Measurements from ENCODE around the gene WIPI1. TPM values are rescaled to one million over a fixed set of nuclear protein-coding genes. Genes with fewer than 3 reads are reported as not detected.

WIPI1 gene
- total RNA-seq, 2 donors from 2014 or later = 54.2 to 58.3 TPM

DNA sequence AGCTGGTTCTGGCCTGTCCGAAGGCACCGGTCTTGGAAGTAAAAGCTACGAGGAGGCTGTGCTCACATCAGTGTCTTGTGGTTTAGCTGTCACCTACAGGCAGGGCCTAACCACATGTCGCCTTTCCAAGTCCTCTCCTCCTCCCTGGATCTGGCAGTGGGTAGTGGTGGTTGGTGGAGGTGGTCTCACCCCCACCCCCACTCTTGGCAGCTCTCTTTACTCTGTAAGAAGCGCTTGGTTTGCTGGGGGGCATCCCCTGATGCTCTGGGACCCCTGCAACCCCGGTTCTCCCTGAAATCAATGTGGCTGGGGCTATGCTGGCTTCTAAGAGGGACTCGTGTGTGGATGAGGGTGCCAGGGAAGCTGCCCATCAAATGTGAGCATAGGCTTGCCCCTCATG lies 68.3 kb downstream of the WIPI1 start:
- Histone ChIP-seq H3K4me1 (ENCODE audit: control insufficient read depth in 1 of 2, low read depth in 2 of 2) (peaks cover 5 to 6% of the 10 kb centered on the region in 2 donors), H3K4me3 (no peak overlapping the region), H3K27ac (no peak overlapping the region), H3K9me3 (no peaks in the 10 kb centered on the region), H3K27me3 (replicated peaks; ENCODE audit: insufficient read depth) (no peaks in the 10 kb centered on the region), H3K36me3 (no peaks in the 10 kb centered on the region)
- DNase-seq (ENCODE audit: low spot score) = no peak
- TF ChIP-seq, protein P1, sequence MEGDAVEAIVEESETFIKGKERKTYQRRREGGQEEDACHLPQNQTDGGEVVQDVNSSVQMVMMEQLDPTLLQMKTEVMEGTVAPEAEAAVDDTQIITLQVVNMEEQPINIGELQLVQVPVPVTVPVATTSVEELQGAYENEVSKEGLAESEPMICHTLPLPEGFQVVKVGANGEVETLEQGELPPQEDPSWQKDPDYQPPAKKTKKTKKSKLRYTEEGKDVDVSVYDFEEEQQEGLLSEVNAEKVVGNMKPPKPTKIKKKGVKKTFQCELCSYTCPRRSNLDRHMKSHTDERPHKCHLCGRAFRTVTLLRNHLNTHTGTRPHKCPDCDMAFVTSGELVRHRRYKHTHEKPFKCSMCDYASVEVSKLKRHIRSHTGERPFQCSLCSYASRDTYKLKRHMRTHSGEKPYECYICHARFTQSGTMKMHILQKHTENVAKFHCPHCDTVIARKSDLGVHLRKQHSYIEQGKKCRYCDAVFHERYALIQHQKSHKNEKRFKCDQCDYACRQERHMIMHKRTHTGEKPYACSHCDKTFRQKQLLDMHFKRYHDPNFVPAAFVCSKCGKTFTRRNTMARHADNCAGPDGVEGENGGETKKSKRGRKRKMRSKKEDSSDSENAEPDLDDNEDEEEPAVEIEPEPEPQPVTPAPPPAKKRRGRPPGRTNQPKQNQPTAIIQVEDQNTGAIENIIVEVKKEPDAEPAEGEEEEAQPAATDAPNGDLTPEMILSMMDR (IDR thresholded peaks at IDR 0.05) = no peak
- no peak for ATAC-seq (ENCODE audit: insufficient number of reproducible peaks, low FRiP score, low read depth)

DNA sequence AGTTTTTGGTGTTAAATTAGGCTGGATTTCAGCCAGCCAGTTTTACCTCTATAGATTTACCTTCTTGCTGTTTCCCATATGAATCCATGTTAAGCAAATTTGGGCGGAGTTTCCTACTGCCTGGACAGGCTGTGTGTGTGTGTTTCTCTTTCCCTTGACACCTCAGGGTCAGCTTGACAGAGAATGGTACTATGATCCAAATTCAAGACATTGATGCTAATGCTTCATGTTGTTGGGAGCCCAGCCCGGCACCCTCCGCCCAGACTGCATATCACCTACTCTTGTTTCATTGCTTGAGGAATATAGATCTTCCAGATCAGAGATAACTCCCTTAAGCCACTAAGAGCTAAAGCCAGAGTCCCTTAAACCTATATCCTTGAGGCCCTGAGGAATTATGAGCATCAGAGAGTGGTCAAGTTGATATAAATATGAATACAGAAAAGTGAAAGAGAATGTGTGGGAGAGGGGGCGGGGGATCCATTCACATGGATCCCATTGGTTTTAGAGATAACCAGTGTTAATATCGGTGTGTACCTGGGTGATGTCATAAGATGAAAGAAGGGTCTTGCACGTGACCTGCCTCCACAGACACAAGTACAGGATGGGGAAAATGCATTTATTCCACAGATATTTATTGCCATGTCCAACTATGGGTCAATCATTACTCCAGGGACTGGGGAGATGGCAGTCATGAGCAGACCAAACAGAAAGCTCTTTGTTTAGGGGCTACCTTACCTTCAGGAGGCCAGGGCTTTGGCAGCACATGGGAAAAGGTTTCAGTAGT lies 69.7 kb downstream of the WIPI1 start:
- ATAC-seq (ENCODE audit: insufficient number of reproducible peaks, low FRiP score, low read depth) (no peak), DNase-seq (ENCODE audit: low spot score) (no peak)
- Histone ChIP-seq H3K4me1 (ENCODE audit: control insufficient read depth in 1 of 2, low read depth in 2 of 2) (peaks cover 5 to 6% of the 10 kb centered on the region in 2 donors), H3K4me3 (no peak overlapping the region), H3K27me3 (replicated peaks; ENCODE audit: insufficient read depth) (no peaks in the 10 kb centered on the region), H3K27ac (no peak overlapping the region), H3K9me3 (no peaks in the 10 kb centered on the region), H3K36me3 (no peaks in the 10 kb centered on the region)
- TF ChIP-seq, protein P1 (IDR thresholded peaks at IDR 0.05) = no peak

DNA sequence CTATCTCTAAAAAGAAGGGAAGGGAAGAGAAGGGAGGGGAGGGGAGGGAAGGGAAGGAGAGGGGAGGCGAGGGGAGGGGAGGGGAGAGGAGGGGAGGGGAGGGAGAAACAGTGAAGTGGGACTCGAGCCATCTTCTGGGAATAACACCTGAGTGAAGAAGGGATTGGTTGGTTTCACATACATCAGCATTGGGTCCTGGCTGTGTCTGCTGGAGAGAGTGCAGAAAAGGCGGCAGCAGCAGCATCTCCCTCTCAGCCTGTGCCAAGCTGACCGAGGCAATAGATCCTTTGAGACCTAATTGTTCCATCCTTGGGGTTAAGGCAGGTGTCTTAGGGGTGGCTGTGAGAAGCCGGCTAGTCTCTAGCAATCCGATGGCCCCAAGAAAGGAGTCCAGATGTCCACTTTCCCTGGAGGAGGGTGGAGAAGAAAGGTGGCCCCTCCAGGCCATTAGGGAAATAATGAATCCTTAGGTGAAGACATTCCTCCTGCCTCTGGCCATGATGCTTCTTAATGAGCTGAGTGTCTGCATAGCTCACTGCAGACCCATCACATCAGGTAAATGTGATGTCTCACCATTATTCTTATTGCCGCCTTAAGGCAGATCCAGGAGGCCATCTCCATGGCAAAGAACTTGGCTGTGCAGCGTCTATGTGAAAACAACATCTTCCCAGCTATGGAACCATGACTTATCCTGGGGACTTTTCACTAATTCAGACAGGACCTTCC lies 71.6 kb downstream of the WIPI1 start:
- Histone ChIP-seq H3K27me3 (replicated peaks; ENCODE audit: insufficient read depth) (no peaks in the 10 kb centered on the region), H3K9me3 (no peaks in the 10 kb centered on the region), H3K36me3 (no peaks in the 10 kb centered on the region), H3K27ac (no peak overlapping the region), H3K4me1 (ENCODE audit: control insufficient read depth in 1 of 2, low read depth in 2 of 2) (peaks cover 5 to 6% of the 10 kb centered on the region in 2 donors), H3K4me3 (no peak overlapping the region)
- ATAC-seq (ENCODE audit: insufficient number of reproducible peaks, low FRiP score, low read depth) (no peak), DNase-seq (ENCODE audit: low spot score) (no peak)
- TF ChIP-seq, protein P1 (IDR thresholded peaks at IDR 0.05) = no peak

DNA sequence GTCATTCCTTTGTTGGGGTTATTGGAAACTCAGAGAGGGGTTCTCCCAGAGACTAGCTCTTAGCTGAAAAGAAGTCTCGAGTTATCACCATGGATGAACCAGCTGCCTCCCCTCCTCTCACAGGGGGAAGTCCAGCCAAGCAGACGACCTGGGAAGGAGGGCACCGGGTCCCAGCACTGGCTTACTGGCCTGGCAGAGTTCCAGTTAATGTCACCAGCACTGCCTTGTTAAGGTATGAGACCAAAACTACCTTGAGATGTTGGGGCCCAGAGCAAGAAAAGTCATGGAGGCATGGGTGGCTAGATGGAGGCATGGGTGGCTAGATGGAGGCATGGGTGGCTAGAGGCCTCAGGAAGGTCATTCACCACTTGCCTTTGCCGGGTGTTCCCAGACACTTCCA lies 72.4 kb downstream of the WIPI1 start:
- no peak for DNase-seq (ENCODE audit: low spot score)
- TF ChIP-seq, protein P1 (IDR thresholded peaks at IDR 0.05) = no peak
- Histone ChIP-seq H3K4me1 (ENCODE audit: control insufficient read depth in 1 of 2, low read depth in 2 of 2) (peaks cover 5 to 6% of the 10 kb centered on the region in 2 donors), H3K9me3 (no peaks in the 10 kb centered on the region), H3K4me3 (no peak overlapping the region), H3K27me3 (replicated peaks; ENCODE audit: insufficient read depth) (no peaks in the 10 kb centered on the region), H3K27ac (no peak overlapping the region), H3K36me3 (no peaks in the 10 kb centered on the region)
- no peak for ATAC-seq (ENCODE audit: insufficient number of reproducible peaks, low FRiP score, low read depth)

DNA sequence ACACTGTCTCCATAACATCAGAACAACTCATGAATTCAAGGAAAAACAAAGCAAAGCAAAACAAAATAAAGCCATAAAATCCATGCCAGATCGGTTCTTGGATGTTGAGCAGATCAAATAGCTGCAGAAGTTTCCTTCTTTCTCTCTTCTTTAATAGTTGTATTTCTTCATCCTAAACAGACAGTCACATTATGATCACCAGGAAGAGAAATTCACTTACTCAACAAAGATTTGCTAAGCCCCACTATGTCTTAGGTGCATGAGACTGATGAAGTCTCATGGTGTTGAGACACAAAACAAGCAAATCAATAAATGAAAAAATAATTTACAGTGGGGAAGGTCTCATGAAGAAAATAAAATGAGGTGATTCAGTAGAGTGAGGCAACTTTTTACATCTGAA lies 72.8 kb downstream of the WIPI1 start:
- Histone ChIP-seq H3K4me1 (ENCODE audit: control insufficient read depth in 1 of 2, low read depth in 2 of 2) (peaks cover 5 to 9% of the 10 kb centered on the region in 2 donors), H3K27me3 (replicated peaks; ENCODE audit: insufficient read depth) (no peaks in the 10 kb centered on the region), H3K4me3 (no peak overlapping the region), H3K27ac (no peak overlapping the region), H3K36me3 (no peaks in the 10 kb centered on the region), H3K9me3 (no peaks in the 10 kb centered on the region)
- TF ChIP-seq, protein P1 (IDR thresholded peaks at IDR 0.05) = no peak
- DNase-seq (ENCODE audit: low spot score) (no peak), ATAC-seq (ENCODE audit: insufficient number of reproducible peaks, low FRiP score, low read depth) (no peak)
